Parathyroid adenoma (tissue), 2 donors: ENCODE data around the gene CNTNAP2.

Source experiments
- H2AFZ ChIP-seq: fragments of 300-600 bp; sonication (generic); one replicate; pipeline ENCODE4 v1.7.0; 2017; ENCODE audit warnings: antibody characterized with exemption, mild to moderate bottlenecking
- H3K27ac ChIP-seq: fragments of 300-600 bp; sonication (generic); one replicate; pipeline ENCODE4 v1.7.0; 2017
- H3K27me3 ChIP-seq: fragments of 300-600 bp; sonication (generic); one replicate; pipeline ENCODE4 v1.7.0; 2017; ENCODE audit warnings: low read length; ENCODE audit not compliant: control insufficient read depth, insufficient read depth
- H3K36me3 ChIP-seq: fragments of 300-600 bp; sonication (generic); one replicate; pipeline ENCODE4 v1.7.0; 2017; ENCODE audit warnings: low read length; ENCODE audit not compliant: control insufficient read depth, insufficient read depth
- H3K4me1 ChIP-seq: fragments of 300-600 bp; sonication (generic); one replicate; pipeline ENCODE4 v1.7.0; 2017; ENCODE audit warnings: control low read depth
- H3K4me2 ChIP-seq: fragments of 300-600 bp; sonication (generic); one replicate; pipeline ENCODE4 v1.7.0; 2017; ENCODE audit warnings: low read length
- H3K4me3 ChIP-seq: fragments of 300-600 bp; sonication (generic); one replicate; pipeline ENCODE4 v1.7.0; 2017; ENCODE audit warnings: low read depth, low read length
- H3K79me2 ChIP-seq: fragments of 300-600 bp; sonication (generic); one replicate; pipeline ENCODE4 v1.7.0; 2017; ENCODE audit warnings: control low read depth
- H3K9ac ChIP-seq: fragments of 300-600 bp; sonication (generic); one replicate; pipeline ENCODE4 v1.7.0; 2017; ENCODE audit warnings: mild to moderate bottlenecking
- H3K9me3 ChIP-seq: fragments of 300-600 bp; sonication (generic); one replicate; pipeline ENCODE4 v1.7.0; 2017; ENCODE audit warnings: low read length; ENCODE audit not compliant: control insufficient read depth
- CTCF ChIP-seq: fragments of 300-600 bp; sonication (generic); IDR thresholded peaks from one replicate; pipeline ENCODE4 v1.7.0; 2017; ENCODE audit warnings: antibody characterized with exemption, mild to moderate bottlenecking
- donor health status: primary hyperparathyroidism.

Gene CNTNAP2

GRCh38 chr7:146665023-146665422, 548.4 kb downstream of the CNTNAP2 start:
- H2AFZ ChIP-seq = no peak overlapping the region
- no peak overlapping the region for H3K27ac ChIP-seq
- no peak overlapping the region for H3K9ac ChIP-seq
- no peak overlapping the region for H3K4me2 ChIP-seq
- TF ChIP-seq CTCF = no peak
- H3K36me3 ChIP-seq = no peaks in the 10 kb centered on the region
- H3K4me3 ChIP-seq = no peak overlapping the region
- no peaks in the 10 kb centered on the region for H3K79me2 ChIP-seq
- peaks cover 2% of the 10 kb centered on the region for H3K9me3 ChIP-seq
- H3K4me1 ChIP-seq = no peaks in the 10 kb centered on the region
- H3K27me3 ChIP-seq = no peaks in the 10 kb centered on the region

- Histone ChIP-seq H3K9me3 (peaks cover 2% of the 10 kb centered on the region), H3K9ac (no peak overlapping the region), H3K4me3 (no peak overlapping the region), H3K27ac (no peak overlapping the region), H3K4me2 (no peak overlapping the region), H3K4me1 (no peaks in the 10 kb centered on the region), H2AFZ (no peak overlapping the region), H3K36me3 (no peaks in the 10 kb centered on the region), H3K79me2 (no peaks in the 10 kb centered on the region), H3K27me3 (no peaks in the 10 kb centered on the region)
- no peak for TF ChIP-seq CTCF
These were observed 553.9 kb downstream of the CNTNAP2 start for GRCh38 chr7:146670532-146670931.

- Histone ChIP-seq H3K4me2 (no peak overlapping the region), H3K36me3 (no peaks in the 10 kb centered on the region), H3K4me1 (no peaks in the 10 kb centered on the region), H3K27ac (no peak overlapping the region), H3K9ac (no peak overlapping the region), H3K9me3 (no peaks in the 10 kb centered on the region), H3K79me2 (no peaks in the 10 kb centered on the region), H3K27me3 (no peaks in the 10 kb centered on the region), H2AFZ (no peak overlapping the region), H3K4me3 (no peak overlapping the region)
- TF ChIP-seq CTCF = no peak
These were observed 564.9 kb downstream of the CNTNAP2 start for GRCh38 chr7:146681487-146681886.

GRCh38 chr7:146683439-146683838, 566.8 kb downstream of the CNTNAP2 start:
- H3K4me1 ChIP-seq = no peaks in the 10 kb centered on the region
- H3K27ac ChIP-seq = no peak overlapping the region
- H3K9ac ChIP-seq = no peak overlapping the region
- no peaks in the 10 kb centered on the region for H3K36me3 ChIP-seq
- no peak overlapping the region for H3K4me3 ChIP-seq
- no peaks in the 10 kb centered on the region for H3K79me2 ChIP-seq
- H3K4me2 ChIP-seq = no peak overlapping the region
- H3K9me3 ChIP-seq = no peaks in the 10 kb centered on the region
- no peaks in the 10 kb centered on the region for H3K27me3 ChIP-seq
- TF ChIP-seq CTCF = no peak
- H2AFZ ChIP-seq = no peak overlapping the region

GRCh38 chr7:146690987-146691386, 574.4 kb downstream of the CNTNAP2 start:
- H3K27ac ChIP-seq = no peak overlapping the region
- TF ChIP-seq CTCF = no peak
- H3K9me3 ChIP-seq = no peaks in the 10 kb centered on the region
- H2AFZ ChIP-seq = no peak overlapping the region
- H3K9ac ChIP-seq = no peak overlapping the region
- H3K4me1 ChIP-seq = no peaks in the 10 kb centered on the region
- no peaks in the 10 kb centered on the region for H3K79me2 ChIP-seq
- no peaks in the 10 kb centered on the region for H3K36me3 ChIP-seq
- no peak overlapping the region for H3K4me3 ChIP-seq
- no peak overlapping the region for H3K4me2 ChIP-seq
- H3K27me3 ChIP-seq = no peaks in the 10 kb centered on the region
